Keratinocyte (primary cell): ENCODE data around the gene DIO1. TPM values are rescaled to one million over a fixed set of nuclear protein-coding genes. Genes with fewer than 3 reads are reported as not detected.

Experiments
- DNase-seq: peaks from one replicate; pipeline ENCODE4 v3.0.0-alpha.2; 2011; ENCODE audit warnings: low read depth, missing footprints, low spot score
- FAIRE-seq: peaks from 2 replicates; lab custom pipeline; 2011; peaks lifted over from hg19 to GRCh38; lab: Jason Lieb, UNC
- H2AFZ ChIP-seq: 2 replicates; pipeline ENCODE4 v1.6.0; 2012; ENCODE audit warnings: low read length, control low read depth, inconsistent platforms; ENCODE audit not compliant: control insufficient read depth
- H3K27ac ChIP-seq: 2 replicates; pipeline ENCODE4 v1.5.1; 2011; ENCODE audit warnings: low read length; ENCODE audit not compliant: control insufficient read depth, insufficient read depth
- H3K27me3 ChIP-seq: 3 replicates; pipeline ENCODE4 v1.6.0; 2011; ENCODE audit warnings: low read length; ENCODE audit not compliant: control insufficient read depth, insufficient read depth; ENCODE audit errors: extremely low read depth
- H3K36me3 ChIP-seq, 2 experiments: 2 replicates in 1 of 2; 3 replicates in 1 of 2; pipeline ENCODE4 v1.5.1; 2011; ENCODE audit warnings: low read length in 2 of 2, mild to moderate bottlenecking in 1 of 2; ENCODE audit not compliant: control insufficient read depth in 2 of 2, insufficient read depth in 2 of 2; ENCODE audit errors: extremely low read depth in 1 of 2
- H3K4me1 ChIP-seq: 3 replicates; pipeline ENCODE4 v1.5.1; 2011; ENCODE audit warnings: low read length; ENCODE audit not compliant: control insufficient read depth, insufficient read depth; ENCODE audit errors: extremely low read depth
- H3K4me2 ChIP-seq: 3 replicates; pipeline ENCODE4 v1.6.0; 2011; ENCODE audit warnings: low read depth, low read length; ENCODE audit not compliant: control insufficient read depth, insufficient read depth; ENCODE audit errors: extremely low read depth
- H3K4me3 ChIP-seq, 3 experiments: fragments of 200-600 bp in 1 of 3; sonication (generic) in 1 of 3; 2 replicates in 2 of 3; 3 replicates in 1 of 3; pipeline ENCODE4 v1.5.1; 2011 to 2016; ENCODE audit warnings: low read length in 3 of 3, mild to moderate bottlenecking in 3 of 3, control low read depth in 2 of 3, inconsistent platforms in 1 of 3, low read depth in 1 of 3, mixed read lengths in 1 of 3, mixed run types in 1 of 3, moderate library complexity in 1 of 3; ENCODE audit not compliant: control insufficient read depth in 2 of 3, insufficient read depth in 2 of 3; ENCODE audit errors: extremely low read depth in 1 of 3
- H3K79me2 ChIP-seq: 2 replicates; pipeline ENCODE4 v1.6.0; 2012; ENCODE audit warnings: low read length; ENCODE audit not compliant: control insufficient read depth, insufficient read depth
- H3K9ac ChIP-seq: 3 replicates; pipeline ENCODE4 v1.6.0; 2011; ENCODE audit warnings: low read length; ENCODE audit not compliant: control insufficient read depth, insufficient read depth; ENCODE audit errors: extremely low read depth
- H3K9me1 ChIP-seq: 3 replicates; pipeline ENCODE4 v1.6.0; 2011; ENCODE audit warnings: low read length; ENCODE audit not compliant: control insufficient read depth, insufficient read depth; ENCODE audit errors: extremely low read depth
- H3K9me3 ChIP-seq: 2 replicates; pipeline ENCODE4 v1.5.1; 2012; ENCODE audit warnings: low read depth, low read length; ENCODE audit not compliant: control insufficient read depth
- H4K20me1 ChIP-seq: 3 replicates; pipeline ENCODE4 v1.6.0; 2011; ENCODE audit warnings: low read length; ENCODE audit not compliant: control insufficient read depth, insufficient read depth; ENCODE audit errors: extremely low read depth
- EZH2 ChIP-seq: IDR thresholded peaks from one replicate; pipeline ENCODE4 v1.6.1; 2012; ENCODE audit warnings: inconsistent platforms, mild to moderate bottlenecking, low read length, moderate library complexity
- dilution Hi-C: fragments of 300-500 bp; cut with MboI; formaldehyde crosslinking; loops from one replicate; pipeline ENCODE4 v1.7.0; 2020; ENCODE audit warnings: low sequenced_read_pairs; ENCODE audit not compliant: extremely low pct_ligation_motif_present
- polyA plus RNA-seq, 5 experiments: library from polyadenylated mRNA; depleted of rRNA in 3 of 5; stranded (reverse) in 3 of 5; stranded (forward) in 1 of 5; unstranded in 1 of 5; fragments of >200 nt; gene quantifications; 1 replicate in 1 of 5; 2 replicates in 3 of 5; 3 replicates in 1 of 5; pipeline versions ENCODE4 v1.2.1 to v1.2.3, GENCODE V29; 2011 to 2012; ENCODE audit warnings: missing spikeins in 2 of 5, low read depth in 1 of 5, low replicate concordance in 1 of 5
- TF ChIP-seq, protein P1 (sequence below), 3 experiments: IDR thresholded peaks in 1 of 3; conservative IDR thresholded peaks in 1 of 3; optimal IDR thresholded peaks in 1 of 3; 2 replicates in 2 of 3; 3 replicates in 1 of 3; pipeline versions ENCODE3 to v1.5.1; 2011; ENCODE audit warnings: low read length in 3 of 3, mild to moderate bottlenecking in 3 of 3, moderate library complexity in 2 of 3, control low read depth in 1 of 3, inconsistent platforms in 1 of 3; ENCODE audit not compliant: insufficient read depth in 2 of 3; ENCODE audit errors: extremely low read depth in 1 of 3

Gene DIO1
- polyA plus RNA-seq, 1 donor (not counting 4 experiments of a cell fraction or from before 2014, with no cell fraction given): not detected

DNA sequence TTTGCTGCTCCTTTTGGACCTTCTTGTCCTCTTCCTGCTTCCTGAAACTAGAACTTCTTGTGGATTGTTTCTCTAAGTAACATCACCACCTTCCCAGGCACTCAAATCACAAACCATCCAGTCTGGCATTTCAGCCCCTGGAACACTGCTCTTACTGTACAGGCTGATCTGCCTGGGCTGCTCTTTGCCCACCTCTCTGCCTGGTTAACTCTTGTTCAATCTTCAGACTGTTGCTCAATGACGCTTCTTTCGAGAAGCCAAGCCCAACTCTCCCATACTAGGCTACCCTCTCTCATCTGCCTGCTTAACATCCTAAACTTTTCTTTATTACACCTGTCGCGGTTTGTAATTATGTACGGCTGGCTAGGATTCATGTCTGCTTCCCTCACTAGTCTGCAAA is 657 bp downstream of the DIO1 start:
- Histone ChIP-seq H3K9ac (no peak overlapping the region), H3K27ac (no peak overlapping the region), H3K79me2 (no peaks in the 10 kb centered on the region), H2AFZ (no peak overlapping the region), H3K4me2 (no peak overlapping the region), H3K4me3 (no peak overlapping the region), H3K9me1 (no peaks in the 10 kb centered on the region), H3K27me3 (no peaks in the 10 kb centered on the region), H4K20me1 (no peaks in the 10 kb centered on the region), H3K9me3 (no peaks in the 10 kb centered on the region), H3K4me1 (peaks cover 22% of the 10 kb centered on the region), H3K36me3 (no peaks in the 10 kb centered on the region)
- FAIRE-seq (no peak), DNase-seq (no peak)
- dilution Hi-C loops: no loop called here
- no peak for TF ChIP-seq EZH2
- TF ChIP-seq, protein P1, sequence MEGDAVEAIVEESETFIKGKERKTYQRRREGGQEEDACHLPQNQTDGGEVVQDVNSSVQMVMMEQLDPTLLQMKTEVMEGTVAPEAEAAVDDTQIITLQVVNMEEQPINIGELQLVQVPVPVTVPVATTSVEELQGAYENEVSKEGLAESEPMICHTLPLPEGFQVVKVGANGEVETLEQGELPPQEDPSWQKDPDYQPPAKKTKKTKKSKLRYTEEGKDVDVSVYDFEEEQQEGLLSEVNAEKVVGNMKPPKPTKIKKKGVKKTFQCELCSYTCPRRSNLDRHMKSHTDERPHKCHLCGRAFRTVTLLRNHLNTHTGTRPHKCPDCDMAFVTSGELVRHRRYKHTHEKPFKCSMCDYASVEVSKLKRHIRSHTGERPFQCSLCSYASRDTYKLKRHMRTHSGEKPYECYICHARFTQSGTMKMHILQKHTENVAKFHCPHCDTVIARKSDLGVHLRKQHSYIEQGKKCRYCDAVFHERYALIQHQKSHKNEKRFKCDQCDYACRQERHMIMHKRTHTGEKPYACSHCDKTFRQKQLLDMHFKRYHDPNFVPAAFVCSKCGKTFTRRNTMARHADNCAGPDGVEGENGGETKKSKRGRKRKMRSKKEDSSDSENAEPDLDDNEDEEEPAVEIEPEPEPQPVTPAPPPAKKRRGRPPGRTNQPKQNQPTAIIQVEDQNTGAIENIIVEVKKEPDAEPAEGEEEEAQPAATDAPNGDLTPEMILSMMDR (optimal IDR thresholded peaks at IDR 0.05 in 1 of 3, IDR thresholded peaks at IDR 0.05 in 1 of 3, conservative IDR thresholded peaks at IDR 0.05 in 1 of 3; ENCODE audit: extremely low read depth in 1 of 3, insufficient read depth in 2 of 3, low read length in 3 of 3): no peak

DNA sequence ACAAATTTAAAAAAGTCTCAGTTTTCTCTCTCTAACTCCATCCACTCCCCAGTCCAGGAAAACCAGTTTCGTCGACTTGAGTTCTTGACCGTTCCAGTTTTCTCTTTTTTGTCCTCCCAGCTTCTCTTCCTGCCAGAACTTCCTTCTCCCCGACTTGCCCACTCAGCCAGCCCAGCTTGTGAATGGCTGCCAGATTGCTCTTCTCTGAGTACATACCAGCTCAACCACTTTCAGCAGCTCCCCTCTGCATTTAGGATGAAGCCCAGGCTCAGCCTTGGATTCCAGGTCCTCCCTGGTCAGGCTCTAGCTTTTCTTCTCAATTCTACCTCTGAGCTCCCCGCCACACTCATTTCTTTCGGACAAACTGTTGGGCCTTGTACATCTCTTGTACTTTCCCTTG is 1.4 kb downstream of the DIO1 start:
- Histone ChIP-seq H3K4me2 (peak overlapping the region; percentile 25), H3K79me2 (no peaks in the 10 kb centered on the region), H3K36me3 (no peaks in the 10 kb centered on the region), H3K9me3 (no peaks in the 10 kb centered on the region), H3K4me1 (peaks cover 16% of the 10 kb centered on the region), H3K4me3 (no peak overlapping the region), H3K27me3 (no peaks in the 10 kb centered on the region), H3K9ac (no peak overlapping the region), H3K9me1 (no peaks in the 10 kb centered on the region), H4K20me1 (no peaks in the 10 kb centered on the region), H3K27ac (no peak overlapping the region), H2AFZ (no peak overlapping the region)
- no peak for DNase-seq
- no peak for FAIRE-seq
- dilution Hi-C loops: no loop called here
- TF ChIP-seq, protein P1 (optimal IDR thresholded peaks at IDR 0.05 in 1 of 3, IDR thresholded peaks at IDR 0.05 in 1 of 3, conservative IDR thresholded peaks at IDR 0.05 in 1 of 3; ENCODE audit: extremely low read depth in 1 of 3, insufficient read depth in 2 of 3, low read length in 3 of 3): no peak
- no peak for TF ChIP-seq EZH2
